Skeletal muscle tissue (tissue), 4 donors: Measurements from ENCODE around the gene LAMTOR5. TPM values are rescaled to one million over a fixed set of nuclear protein-coding genes. Genes with fewer than 3 reads are reported as not detected.
A peak's percentile ranks its signal among the peaks of the same experiment; 100 is the strongest.

Experiments
- H3K27ac ChIP-seq: one replicate; pipeline ENCODE4 v1.7.0; 2013; ENCODE audit warnings: mild to moderate bottlenecking, low read depth, low read length, inconsistent platforms
- H3K27me3 ChIP-seq, 3 donors: one replicate each; pipeline ENCODE4 v1.7.0; 2013; ENCODE audit warnings: low read length in 3 of 3; ENCODE audit not compliant: control insufficient read depth in 3 of 3, insufficient read depth in 3 of 3
- H3K36me3 ChIP-seq, 3 donors: one replicate each; pipeline ENCODE4 v1.7.0; 2013; ENCODE audit warnings: low read length in 3 of 3; ENCODE audit not compliant: control insufficient read depth in 3 of 3, insufficient read depth in 3 of 3
- H3K4me1 ChIP-seq, 3 donors: one replicate each; pipeline ENCODE4 v1.7.0; 2013; ENCODE audit warnings: low read length in 3 of 3, mild to moderate bottlenecking in 3 of 3; ENCODE audit not compliant: control insufficient read depth in 3 of 3, insufficient read depth in 3 of 3
- H3K4me3 ChIP-seq, 3 donors: one replicate each; pipeline ENCODE4 v1.7.0; 2013; ENCODE audit warnings: low read length in 3 of 3
- H3K9ac ChIP-seq, 3 donors: one replicate each; pipeline ENCODE4 v1.7.0; 2013; ENCODE audit warnings: low read length in 3 of 3, mild to moderate bottlenecking in 3 of 3, moderate library complexity in 2 of 3, low read depth in 1 of 3
- H3K9me3 ChIP-seq, 3 donors: one replicate each; pipeline ENCODE4 v1.7.0; 2013; ENCODE audit warnings: low read length in 3 of 3; ENCODE audit not compliant: control insufficient read depth in 3 of 3
- total RNA-seq: library from RNA; depleted of rRNA; stranded (reverse); fragments of >200 nt; gene quantifications from one replicate; pipeline ENCODE4 v1.2.3, GENCODE V29; 2014
- donor health status: Osteomylitis.

The LAMTOR5 gene
- total RNA-seq, 1 donor from 2014 or later, result 50.6 TPM

- Histone ChIP-seq H3K4me3 (no peak overlapping the region), H3K27me3 (no peaks in the 10 kb centered on the region), H3K4me1 (peaks cover 0 to 15% (median 0%) of the 10 kb centered on the region in 3 donors), H3K9ac (no peak overlapping the region), H3K27ac (no peak overlapping the region), H3K36me3 (peaks cover 2 to 13% (median 3%) of the 10 kb centered on the region in 3 donors), H3K9me3 (no peaks in the 10 kb centered on the region)
Measured at GRCh38 chr1:110393691-110394492, 13.6 kb downstream of the LAMTOR5 start.

DNA sequence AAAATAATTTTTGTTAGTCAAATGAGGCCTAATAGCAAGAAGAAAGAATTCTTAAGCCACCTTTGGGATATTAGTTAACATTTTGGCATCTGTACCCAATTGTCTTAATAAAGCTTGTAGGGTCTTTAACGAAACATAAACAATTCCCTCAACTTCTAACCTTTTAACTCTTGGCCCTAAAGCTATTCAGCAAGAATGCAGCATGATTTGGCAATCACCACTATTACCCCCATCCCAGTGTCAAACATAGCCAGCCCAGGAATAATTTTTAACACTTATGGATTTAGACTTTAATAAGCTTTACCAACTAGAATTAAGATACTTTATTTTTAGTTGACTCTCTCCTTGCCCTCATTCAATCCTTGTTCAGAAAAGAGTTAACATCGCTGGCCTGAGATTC lies 14.2 kb downstream of the LAMTOR5 start:
- peaks cover 0 to 8% (median under 1%) of the 10 kb centered on the region in 3 donors for H3K36me3 ChIP-seq
- H3K9ac ChIP-seq, result no peak overlapping the region
- no peaks in the 10 kb centered on the region for H3K9me3 ChIP-seq
- H3K27ac ChIP-seq, result no peak overlapping the region
- H3K27me3 ChIP-seq, result no peaks in the 10 kb centered on the region
- no peak overlapping the region for H3K4me3 ChIP-seq
- peaks cover 0 to 15% (median 0%) of the 10 kb centered on the region in 3 donors for H3K4me1 ChIP-seq

DNA sequence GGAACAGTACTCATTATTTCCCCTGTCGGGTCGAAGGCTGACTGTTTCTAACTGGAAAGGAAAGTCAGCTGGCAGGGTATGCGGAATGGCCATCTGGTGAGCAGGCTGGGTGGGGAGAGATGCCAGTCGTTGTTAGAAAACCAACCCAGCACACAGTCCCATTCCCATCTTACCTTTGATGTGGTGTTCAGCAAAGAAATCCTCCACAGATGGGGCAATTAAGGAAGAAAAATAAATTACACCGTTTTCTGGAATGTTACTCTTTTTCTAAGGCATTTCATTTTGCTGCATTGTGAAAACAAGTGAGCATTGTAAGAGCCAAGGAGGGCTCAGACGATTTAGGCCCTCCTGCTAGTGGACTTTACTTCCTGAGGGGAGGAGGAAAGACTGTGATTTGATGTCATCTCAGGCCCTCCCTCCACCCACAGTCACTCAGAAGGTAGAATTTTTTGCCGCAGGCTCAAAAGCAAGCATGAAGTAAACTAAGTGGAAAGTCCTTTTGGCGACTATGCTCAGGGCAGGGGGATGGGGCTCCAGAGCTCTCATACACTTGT lies 16.7 kb downstream of the LAMTOR5 start, which contains the start of gene SLC16A4:
TSS of gene SLC16A4 (minus strand) at position 335 of the 554 bp plus-strand sequence. CDS start 1,703 bp downstream, outside the sequence.
- H3K27ac ChIP-seq, result peak within 1 kb of the TSS; percentile 53
- no peaks in the 10 kb centered on the region for H3K9me3 ChIP-seq
- H3K9ac ChIP-seq, result peak within 1 kb of the TSS; percentile 18 to 54 (median 47)
- H3K4me1 ChIP-seq, result peaks cover 0 to 15% (median 0%) of the 10 kb centered on the region in 3 donors
- peak within 1 kb of the TSS; percentile 3 to 64 (median 47) for H3K4me3 ChIP-seq
- peaks cover 0 to 4% (median 0%) of the 10 kb centered on the region in 3 donors for H3K36me3 ChIP-seq
- H3K27me3 ChIP-seq, result no peaks in the 10 kb centered on the region

GRCh38 chr1:110390096-110390495 lies 17.4 kb downstream of the LAMTOR5 start:
- peaks cover 0 to 4% (median 0%) of the 10 kb centered on the region in 3 donors for H3K36me3 ChIP-seq
- H3K9me3 ChIP-seq, result no peaks in the 10 kb centered on the region
- H3K9ac ChIP-seq, result peak overlapping the region in 2 of 3 donors; percentile 18 to 47
- H3K4me1 ChIP-seq, result peaks cover 0 to 15% (median 0%) of the 10 kb centered on the region in 3 donors
- H3K27me3 ChIP-seq, result no peaks in the 10 kb centered on the region
- H3K27ac ChIP-seq, result peak overlapping the region; percentile 53
- peak overlapping the region in 1 of 3 donors; percentile 64 for H3K4me3 ChIP-seq

GRCh38 chr1:110387048-110387754 lies 20.3 kb downstream of the LAMTOR5 start:
- H3K9me3 ChIP-seq, result no peaks in the 10 kb centered on the region
- H3K36me3 ChIP-seq, result no peaks in the 10 kb centered on the region
- H3K27me3 ChIP-seq, result no peaks in the 10 kb centered on the region
- H3K9ac ChIP-seq, result no peak overlapping the region
- H3K4me3 ChIP-seq, result no peak overlapping the region
- no peak overlapping the region for H3K27ac ChIP-seq
- peaks cover 0 to 15% (median 0%) of the 10 kb centered on the region in 3 donors for H3K4me1 ChIP-seq

GRCh38 chr1:110385369-110385768 lies 22.1 kb downstream of the LAMTOR5 start:
- Histone ChIP-seq H3K9me3 (no peaks in the 10 kb centered on the region), H3K9ac (no peak overlapping the region), H3K4me3 (no peak overlapping the region), H3K36me3 (peaks cover 0 to 4% (median 0%) of the 10 kb centered on the region in 3 donors), H3K27me3 (no peaks in the 10 kb centered on the region), H3K27ac (no peak overlapping the region), H3K4me1 (peaks cover 0 to 10% (median 0%) of the 10 kb centered on the region in 3 donors)

GRCh38 chr1:110384581-110385321 lies 22.7 kb downstream of the LAMTOR5 start:
- H3K36me3 ChIP-seq, result peaks cover 0 to 10% (median 0%) of the 10 kb centered on the region in 3 donors

DNA sequence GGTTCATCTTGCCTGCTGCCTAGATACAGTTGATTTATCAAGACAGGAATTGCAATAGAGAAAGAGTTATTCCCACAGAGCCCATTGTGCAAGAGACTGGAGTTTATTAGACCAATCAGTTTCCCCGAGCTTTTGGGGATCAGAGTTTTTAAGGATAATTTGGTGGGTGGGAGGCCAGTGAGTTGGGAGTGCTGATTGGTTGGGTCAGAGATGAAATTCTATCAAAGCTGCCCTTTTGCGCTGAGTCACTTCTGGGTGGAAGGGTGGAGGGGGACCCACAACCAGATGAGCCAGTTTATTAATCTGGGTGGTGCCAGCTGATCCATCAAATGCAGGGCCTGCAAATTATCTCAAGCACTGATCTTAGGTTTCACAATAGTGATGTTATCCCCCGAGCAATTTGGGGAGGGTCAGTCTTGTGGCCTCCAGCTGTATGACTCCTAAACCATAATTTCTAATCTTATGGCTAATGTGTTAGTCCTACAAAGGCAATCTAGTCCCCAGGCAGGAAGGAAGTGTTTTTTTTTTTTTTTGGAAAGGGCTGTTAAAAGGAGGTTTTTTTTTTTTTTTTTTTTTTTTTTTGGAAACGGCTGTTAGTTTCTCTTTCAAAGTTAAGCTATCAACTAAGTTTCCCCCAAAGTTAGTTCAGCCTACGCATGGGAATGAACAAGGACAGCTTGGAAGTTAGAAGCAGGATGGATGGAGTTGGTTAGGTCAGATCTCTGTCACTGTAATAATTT lies 24.1 kb downstream of the LAMTOR5 start:
- peak overlapping the region; percentile 36 for H3K27ac ChIP-seq
- H3K9ac ChIP-seq, result no peak overlapping the region

More at GRCh38 chr1:110384581-110385321, 22.7 kb downstream of the LAMTOR5 start:
- Histone ChIP-seq H3K27ac (no peak overlapping the region), H3K9me3 (no peaks in the 10 kb centered on the region), H3K9ac (no peak overlapping the region), H3K27me3 (no peaks in the 10 kb centered on the region), H3K4me3 (no peak overlapping the region), H3K4me1 (peaks cover 0 to 4% (median 0%) of the 10 kb centered on the region in 3 donors)

More for the DNA sequence above, 24.1 kb downstream of the LAMTOR5 start:
- no peak overlapping the region for H3K4me3 ChIP-seq
- no peaks in the 10 kb centered on the region for H3K4me1 ChIP-seq
- H3K9me3 ChIP-seq, result no peaks in the 10 kb centered on the region
- H3K27me3 ChIP-seq, result no peaks in the 10 kb centered on the region
- H3K36me3 ChIP-seq, result peaks cover under 1 to 17% (median 4%) of the 10 kb centered on the region in 3 donors
